GM19351 (cell line): ENCODE results near the gene KLHL18.
"Not testable (repeated sequence)": the region's sequence is repeated elsewhere in the genome, so short reads cannot be mapped to it uniquely, and the experiment has no call there.

ENCODE experiments used
- ATAC-seq: cut with Tn5 transposase; IDR thresholded peaks from one replicate; pipeline ENCODE4 v1.9.1; 2021; ENCODE audit warnings: mild to moderate bottlenecking, moderate library complexity; ENCODE audit not compliant: unreplicated experiment

Gene KLHL18

DNA sequence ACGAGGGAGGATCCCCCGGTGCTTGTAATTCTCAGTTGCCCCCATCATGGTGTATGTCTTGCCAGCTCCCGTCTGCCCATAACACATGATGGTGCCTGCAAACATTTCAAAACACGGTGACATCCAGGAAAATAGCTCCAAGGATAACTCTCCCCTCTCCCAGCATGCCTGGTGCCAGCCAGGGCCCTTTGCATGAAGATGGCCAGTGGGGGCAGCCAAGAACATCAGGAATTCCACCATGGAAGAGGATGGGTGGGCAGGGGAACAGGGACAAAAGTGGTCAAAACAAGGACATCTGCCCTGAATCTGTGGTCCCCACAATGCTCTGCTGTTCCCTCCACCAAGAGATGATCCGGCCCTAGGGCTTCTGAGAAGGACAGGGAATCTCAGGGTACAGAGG is 9.2 kb upstream of the KLHL18 start:
- ATAC-seq, result no peak

DNA sequence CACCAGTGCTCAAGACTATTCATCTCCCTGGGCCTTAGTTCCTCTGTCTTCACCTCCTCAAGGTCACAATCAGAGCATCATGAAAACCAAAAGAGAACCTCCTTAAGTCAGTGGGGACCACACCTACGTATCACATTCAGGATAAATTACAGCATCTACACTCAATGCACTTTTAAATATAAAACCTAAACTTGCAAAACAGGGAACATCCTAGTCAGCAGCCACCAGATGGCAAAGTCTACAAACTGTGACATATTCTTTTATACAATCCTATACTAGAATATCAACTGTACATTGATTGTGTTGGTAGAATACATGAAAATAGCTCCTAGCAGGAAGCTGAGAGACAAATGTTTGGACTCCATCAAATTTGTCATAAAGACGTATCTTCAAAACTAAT is 8.1 kb upstream of the KLHL18 start:
- ATAC-seq, result no peak

DNA sequence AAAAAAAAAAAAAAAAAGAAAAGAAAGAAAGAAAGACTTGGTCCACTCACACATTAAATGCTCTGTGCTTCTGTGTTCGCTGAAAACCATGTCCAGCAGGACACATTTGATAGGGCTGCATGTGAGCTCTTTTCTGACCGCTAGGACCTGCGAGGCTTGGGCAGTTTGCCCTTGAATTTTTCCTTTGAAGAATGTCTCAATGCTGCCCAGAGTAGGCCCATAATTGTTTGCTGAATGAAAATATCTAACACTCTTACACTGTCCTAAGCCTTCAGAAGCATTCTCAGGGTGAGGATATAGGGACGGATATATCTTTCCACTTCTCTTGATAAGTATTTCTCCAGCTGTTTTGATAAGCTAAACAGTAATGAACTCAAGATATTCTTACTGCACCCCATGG is 6.2 kb upstream of the KLHL18 start:
- no peak for ATAC-seq

DNA sequence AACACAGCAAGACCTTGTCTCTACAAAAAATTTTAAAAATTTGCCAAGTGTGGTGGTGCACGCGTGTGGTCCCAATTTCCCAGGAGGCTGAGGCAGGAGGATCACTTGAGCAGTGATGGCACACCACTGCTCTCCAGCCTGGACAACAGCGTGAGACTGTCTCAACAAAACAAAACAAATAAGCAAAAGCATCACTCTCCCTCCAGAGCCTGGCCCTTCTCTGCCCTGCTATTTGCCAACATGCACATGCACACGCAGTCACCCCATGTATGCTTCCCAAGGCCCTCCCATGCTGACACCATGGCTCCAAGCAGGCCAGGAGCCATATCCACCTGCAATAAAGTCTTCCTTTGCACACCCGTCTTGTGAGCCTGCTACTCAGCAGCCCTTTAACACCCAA is 2.2 kb upstream of the KLHL18 start:
- no peak for ATAC-seq

DNA sequence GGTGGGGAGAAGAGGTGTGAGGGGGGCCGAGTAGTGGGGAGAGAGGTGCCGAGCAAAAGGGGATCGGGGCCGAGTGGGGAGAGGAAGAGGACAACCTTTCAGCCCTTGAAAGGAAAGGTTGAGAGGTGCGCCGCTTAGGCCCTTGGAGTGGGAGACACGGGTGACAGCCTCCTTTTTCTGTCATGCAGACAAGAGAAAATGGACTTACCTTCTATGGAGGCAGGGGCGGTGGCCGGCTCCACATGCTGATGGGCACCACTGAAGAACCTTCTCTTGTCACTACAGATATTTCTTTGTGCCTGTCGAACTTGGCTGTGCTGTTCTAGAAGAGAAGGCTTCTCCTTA is 421 bp downstream of the KLHL18 start:
- ATAC-seq, result no peak

DNA sequence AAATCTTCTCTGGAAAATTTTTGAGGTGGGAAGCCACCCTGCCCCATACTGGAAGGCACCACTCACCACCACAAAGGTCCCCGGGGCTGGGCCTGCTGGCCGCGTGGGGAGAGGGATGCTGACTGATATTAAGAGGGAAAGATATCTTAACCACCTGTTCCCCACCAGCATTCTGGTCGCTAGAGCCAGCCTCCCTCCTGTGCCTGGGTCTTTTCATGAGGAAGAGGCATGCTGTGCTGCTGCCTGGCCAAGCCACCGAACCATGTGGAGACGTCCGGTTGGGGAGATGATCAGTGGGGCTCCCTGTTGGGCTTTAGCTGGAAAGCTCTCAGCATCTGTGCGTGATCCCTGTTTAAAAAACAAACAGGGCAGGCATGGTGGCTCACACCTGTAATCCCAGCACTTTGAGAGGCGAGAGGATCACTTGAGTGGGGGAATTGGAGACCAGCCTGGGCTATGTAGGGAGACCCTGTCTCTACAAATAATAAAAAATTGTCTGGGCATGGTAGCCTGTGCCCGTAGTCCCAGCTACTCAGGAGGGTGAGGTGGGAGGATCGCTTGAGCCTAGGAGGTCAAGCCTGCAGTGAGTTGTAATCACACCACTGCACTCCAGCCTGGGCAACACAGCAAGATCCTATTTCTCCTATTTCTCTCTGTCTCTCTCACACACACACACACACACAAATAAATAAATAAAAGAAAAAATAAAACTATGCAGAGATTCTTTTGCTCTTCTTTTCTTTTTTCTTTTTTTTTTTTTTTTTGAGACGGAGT is 1.0 kb downstream of the KLHL18 start:
- no peak for ATAC-seq

DNA sequence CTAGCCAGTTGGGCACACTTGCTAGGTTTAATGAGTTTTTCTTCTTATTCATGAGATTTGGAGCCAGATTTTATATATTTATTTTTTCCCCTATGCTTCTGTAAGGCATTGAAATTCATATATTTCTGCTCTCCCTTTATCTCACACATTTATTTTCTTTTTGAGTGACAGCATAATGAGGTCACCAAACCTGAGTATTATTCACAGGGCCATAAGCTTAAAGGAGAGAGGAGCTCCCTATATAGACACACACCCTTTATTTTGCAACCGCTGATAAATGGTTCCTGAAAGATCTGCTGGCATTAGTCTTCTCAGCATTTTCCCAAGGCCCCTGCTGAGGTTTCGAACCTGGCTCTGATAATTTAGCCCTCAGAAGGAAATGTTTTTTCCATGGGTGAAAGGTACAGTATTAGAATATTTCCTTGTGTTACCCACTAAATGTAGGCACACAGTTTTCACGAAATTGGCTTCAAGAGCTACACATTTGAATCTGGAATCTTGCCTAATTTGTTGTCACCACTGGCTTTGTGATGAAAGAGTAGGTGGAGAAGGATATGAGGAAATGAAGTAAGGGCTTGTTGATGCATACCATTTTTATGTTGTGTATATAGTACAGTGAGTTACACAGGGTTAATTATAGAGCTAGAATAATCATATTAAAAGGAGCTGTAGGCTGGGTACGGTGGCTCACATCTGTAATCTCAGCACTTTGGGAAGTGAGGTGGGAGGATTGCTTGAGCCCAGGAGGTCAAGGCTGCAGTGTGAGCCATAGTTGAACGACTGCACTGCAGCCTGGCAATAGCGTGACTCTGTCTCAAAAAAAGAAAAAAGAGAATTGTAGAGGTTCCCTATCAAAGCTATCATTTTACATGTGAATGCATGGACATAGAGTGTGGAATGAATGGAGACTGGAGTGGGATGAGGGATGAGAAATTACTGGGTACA is 6.5 kb downstream of the KLHL18 start:
- no peak for ATAC-seq

DNA sequence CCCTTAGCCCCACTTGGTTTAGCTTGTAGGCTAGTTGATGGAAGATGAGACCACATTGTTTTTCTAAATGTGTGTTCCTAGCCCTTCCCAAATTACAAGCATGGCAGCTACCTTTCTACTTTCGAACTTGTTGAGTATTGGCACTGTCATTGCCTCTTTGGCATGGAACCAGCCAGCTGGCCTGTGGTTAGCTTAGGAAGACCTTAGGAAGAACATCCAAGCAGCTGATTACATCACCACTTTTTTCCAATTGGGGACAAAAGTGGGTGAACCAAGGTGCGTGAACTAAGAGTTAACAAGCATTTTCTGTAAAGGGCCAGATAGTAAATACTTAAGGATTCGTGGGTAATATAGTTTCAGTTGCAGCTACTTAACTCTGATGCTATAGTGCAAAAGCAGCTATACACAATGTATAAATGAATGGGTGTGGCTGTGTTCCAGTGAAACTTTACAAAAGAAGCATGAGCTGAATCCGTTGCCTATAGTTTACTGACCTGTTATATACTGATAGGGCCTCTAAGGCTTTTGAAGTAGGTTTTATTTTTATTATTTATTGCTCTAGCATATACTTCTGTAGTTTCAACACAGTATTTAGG is 8.5 kb downstream of the KLHL18 start:
- no peak for ATAC-seq

DNA sequence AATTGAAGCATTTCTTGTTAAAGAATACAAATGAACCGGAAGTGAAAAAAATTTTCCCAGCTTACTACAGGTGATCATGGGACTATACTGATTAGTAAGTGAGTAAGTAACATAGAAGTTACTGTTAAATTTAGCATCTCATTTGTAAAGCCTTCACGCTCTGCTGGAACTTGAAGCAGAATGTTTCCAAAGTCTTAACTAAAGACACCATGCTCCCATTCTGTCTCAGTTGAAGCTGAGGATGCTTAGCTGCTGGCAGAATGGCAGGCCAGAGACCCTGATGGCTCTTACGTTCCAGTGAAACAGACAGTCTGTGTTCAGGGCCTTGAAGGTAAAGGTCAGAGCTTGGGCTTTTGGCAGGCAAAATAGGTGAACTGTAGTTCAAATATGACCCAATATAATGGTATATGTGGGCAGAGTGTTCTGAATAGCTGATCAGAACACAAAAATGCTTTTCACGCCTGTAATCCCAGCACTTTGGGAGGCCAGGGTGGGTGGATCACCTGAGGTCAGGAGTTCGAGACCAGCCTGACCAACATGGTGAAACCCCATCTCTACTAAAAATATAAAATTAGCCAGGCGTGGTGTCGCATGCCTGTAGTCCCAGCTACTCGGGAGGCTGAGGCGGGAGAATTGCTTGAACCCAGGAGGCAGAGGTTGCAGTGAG is 9.1 kb downstream of the KLHL18 start:
- not testable (repeated sequence) for ATAC-seq

DNA sequence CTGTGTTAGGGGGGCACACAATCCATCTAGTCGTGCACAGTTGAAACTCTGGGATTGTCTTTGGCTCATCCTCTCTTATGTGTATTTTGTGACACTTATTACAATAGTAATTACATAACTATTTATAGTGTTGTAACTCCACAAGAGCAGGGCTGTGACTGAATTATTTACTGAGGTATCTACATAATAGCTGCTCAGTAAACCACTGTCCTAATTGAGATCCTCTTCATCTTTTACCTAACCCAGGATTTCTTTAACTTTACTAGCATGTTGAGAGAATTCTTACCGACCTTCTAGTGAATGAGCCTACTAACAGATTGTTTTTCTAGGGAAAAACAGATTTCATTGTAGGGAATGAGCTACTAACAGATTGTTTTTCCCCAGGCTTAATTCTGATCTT is 11.1 kb downstream of the KLHL18 start:
- ATAC-seq, result no peak

DNA sequence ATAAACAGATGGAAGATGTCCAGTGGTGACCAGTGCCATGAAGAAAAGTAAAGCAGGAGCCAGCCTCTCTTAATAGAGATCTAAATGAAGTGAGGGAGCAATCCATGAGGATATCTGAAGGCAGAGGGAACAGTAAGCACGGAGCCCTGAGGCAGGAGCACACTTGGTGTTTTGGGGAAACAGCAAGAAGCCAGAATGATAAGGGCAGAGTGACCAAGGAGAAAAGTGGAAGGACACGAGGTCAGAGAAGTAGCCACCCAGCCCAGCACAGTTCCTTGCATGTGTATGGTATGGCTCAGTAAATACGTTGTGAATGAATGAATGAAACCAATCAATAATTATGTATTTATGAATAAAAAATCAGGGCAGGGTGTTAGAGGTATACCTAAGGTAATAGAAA is 11.6 kb downstream of the KLHL18 start:
- ATAC-seq, result no peak

DNA sequence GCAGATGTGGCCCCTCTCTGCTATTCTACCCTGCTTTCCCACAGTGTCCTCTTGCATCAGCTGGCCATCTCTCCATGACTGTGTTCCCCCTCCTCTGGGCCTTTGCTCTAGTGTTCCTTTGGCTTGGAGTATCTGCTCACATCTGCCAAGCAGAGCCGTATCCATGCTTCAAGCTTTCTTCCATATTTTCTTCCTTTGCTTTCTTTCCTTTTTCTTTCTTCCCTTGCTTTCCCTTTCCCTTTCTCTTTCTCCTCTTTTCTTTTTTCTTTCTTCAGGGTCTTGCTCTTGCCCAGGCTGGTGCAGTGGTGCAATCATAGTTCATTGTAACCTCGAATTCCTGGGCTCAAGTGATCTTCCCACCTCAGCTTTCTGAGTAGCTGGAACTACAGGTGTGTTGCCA is 12.6 kb downstream of the KLHL18 start:
- ATAC-seq, result no peak

DNA sequence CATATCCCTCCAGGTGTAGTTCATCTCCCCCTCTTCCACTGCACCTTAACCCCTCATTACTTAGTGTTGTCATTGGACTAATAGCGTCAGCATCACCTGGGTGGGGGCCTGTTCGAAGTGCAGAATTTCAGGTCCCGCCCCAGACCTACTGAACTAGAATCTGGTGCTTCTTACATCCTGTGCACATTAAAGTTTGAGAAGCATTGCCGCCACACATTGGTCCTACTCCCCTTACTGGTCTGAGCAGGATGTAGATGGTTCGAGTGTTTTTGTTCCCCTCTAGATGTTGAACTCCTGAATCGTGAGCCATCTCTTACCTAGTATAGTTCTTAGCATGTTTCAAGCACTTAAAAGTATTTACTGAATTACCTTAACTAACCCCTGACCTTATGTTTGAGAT is 13.2 kb downstream of the KLHL18 start:
- ATAC-seq, result no peak

DNA sequence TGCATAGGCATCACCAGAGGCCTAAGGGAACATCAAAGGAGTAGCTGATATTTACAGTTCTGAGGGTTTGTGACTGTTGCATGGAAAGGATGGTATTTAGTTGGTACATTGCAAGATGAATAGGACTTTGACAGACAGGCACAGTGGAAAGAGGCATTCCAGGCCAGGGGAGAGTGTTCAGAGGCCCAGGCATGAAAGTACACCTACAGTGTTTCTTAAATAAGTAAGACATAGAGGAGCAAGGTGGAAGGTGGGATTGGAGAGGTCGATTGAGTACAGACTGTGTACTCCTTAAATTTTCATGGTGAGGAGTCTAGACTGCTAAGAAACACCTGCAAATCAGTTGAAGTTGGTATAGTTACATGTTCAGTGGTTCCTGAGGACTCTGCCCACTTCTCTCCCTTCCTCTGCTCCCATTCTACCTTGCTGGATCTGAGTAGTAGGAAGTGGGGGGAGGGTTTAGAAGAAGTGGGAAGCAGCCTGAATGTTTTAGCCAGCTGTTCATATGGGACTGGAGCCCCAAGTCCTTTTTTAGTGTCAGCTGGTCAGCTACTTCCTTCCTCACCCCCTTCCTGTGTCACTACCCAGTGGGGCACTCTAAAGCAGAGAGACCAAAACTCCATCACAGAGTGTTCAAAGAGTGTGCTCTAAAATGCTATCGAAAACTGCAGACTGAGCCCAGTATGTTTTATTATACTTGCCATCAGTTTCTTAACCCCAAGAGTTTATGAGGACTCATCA is 14.0 kb downstream of the KLHL18 start:
- ATAC-seq, result no peak

DNA sequence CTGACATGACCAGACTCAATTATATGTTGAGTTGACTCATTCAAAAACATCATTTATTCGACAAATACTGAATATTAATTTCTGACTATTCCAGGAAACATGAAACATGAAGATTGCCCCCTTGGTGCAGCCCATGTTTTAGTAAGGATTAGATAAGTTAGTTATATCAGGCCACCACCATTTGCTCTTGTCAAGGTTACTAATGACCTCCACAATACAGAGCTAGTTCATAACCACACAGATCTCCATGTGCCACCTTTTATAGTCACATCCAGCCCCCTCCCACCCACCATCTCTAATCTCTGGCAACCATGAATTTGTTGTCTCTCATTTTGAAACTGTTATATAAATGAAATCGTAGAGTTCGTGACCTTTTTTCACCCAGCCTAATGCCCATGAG is 15.7 kb downstream of the KLHL18 start:
- ATAC-seq, result no peak

DNA sequence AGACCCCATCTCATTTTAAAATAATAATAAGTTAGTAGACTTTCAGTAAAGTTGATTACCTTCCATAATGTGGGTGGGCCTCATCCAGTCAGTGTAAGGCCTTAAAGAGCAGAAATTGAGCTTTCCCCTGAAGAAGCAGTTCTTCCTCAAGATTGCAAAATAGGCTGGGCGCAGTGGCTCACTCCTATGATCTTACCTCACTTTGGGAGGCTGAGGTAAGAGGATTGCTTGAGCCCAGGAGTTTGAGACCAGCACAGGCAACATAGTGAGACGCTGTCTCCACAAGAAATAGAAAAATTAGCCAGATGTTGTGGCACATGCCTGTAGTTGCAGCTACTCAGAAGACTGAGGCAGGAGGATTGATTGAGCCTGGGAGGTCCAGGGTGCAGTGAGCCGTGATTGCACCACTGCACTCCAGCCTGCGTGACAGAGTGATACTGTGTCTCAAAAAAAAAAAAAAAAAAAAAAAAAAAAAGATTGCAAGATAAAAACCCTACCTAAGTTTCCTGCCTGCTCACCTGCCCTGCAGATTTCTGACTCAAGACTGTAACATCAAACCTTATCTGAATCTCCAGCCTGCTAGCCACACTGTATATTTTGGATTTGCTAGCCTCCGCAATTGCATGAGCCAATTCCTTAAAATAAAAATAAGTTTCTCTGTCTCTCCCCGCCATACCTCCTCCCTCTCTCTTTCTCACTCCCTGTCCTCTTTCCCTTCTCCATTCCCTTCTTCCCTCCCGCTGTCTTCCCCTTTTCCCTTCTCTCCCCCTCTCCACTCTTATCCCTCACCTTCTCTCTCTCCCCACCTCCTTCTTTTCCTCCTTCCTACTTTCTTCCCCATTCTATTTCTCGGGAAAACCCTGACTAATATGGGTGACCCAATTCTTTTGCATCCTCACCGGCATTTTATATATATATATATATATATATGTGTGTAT is 16.9 kb downstream of the KLHL18 start:
- ATAC-seq, result no peak

DNA sequence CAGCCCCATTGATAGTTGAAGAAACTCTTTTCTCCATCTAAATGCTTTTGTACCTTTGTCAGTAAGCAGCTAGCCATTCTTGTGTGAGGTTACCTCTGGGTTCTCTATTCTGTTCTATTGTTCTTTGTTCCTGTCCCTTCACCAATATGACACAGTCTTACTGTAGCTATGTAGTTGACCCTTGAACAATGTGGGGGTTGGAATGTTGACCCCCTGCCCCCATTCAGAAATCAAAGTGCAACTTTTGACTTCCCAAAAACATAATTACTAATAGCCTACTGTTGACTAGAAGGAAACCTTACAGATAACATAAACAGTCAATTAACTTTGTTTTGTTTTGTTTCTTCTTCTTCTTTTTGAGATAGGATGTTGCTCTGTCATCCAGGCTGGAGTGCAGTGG is 18.7 kb downstream of the KLHL18 start:
- ATAC-seq, result no peak

DNA sequence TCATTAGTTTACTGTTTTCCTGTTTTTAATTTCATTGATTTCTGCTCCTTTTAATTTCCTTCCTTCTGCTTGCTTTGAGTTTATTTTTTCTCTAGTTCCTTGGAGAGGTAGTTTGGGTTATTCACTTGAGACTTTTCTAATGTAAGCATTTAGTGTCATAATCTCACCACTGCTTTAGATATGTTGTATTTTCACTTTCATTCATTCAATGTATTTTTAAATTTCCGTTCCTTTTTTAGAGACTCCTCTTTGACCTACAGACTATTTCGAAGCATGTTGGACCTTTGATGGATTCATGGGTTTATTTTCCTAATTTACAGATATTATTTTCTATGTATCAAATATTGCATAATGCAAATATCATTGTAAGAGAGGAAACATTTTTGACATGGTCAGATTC is 23.3 kb downstream of the KLHL18 start:
- ATAC-seq, result no peak

DNA sequence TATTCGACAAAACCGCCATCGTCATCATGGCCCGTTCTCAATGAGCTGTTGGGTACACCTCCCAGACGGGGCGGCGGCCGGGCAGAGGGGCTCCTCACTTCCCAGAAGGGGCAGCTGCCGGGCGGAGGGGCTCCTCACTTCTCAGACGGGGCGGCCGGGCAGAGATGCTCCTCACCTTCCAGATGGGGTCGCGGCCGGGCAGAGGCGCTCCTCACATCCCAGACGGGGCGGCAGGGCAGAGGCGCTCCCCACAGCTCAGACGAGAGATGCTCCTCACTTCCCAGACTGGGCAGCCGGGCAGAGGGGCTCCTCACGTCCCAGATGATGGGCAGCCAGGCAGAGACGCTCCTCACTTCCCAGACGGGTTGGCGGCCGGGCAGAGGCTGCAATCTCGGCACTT is 26.5 kb downstream of the KLHL18 start:
- not testable (repeated sequence) for ATAC-seq

DNA sequence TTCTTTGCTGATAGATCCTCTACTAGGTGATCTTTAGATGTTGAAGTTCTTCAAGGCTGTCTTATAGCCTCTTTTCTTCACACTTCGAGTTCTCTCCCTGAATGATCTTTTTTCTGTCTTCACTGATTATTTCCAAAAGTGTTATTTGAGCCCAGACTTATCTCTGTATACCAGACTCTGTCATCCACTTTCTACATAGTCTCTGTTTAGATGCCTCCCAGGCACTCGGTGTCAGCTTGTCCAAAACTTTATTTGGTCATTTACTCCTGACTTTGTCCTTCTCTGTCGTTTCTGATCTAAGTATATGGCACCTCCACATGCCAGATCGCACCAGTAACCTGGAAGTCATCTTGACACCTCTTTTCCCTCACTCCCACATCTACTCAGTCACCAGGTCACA is 27.6 kb downstream of the KLHL18 start:
- ATAC-seq, result no peak
